ENCODE data around the gene CSNK1E. TPM values are rescaled to one million over a fixed set of nuclear protein-coding genes. Genes with fewer than 3 reads are reported as not detected.

CSNK1E gene
- total RNA-seq, 4 donors from 2014 or later = 67.9 to 102 (median 91.7) TPM

DNA sequence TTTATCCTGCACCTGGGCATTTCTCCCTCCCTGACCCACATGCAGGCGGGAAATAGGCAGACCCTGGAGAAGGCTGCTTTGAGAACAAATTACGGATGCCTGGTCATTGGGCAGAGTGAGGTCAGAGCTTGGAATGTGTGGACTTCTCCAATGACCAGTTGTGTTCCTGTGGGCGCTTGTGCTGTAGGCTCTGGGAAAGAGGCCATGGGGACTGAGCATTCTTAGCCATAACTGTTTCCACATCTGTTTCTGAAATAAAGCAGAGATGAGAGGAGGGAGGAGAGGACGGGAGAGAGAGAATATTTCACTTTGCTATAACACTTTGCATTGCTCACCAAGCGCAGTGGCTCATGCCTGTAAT is 33.2 kb downstream of the CSNK1E start:
- no peak overlapping the region for H3K4me3 ChIP-seq
- intact Hi-C loops (cut with DNase I) = no loop called here
- no peak for DNase-seq (ENCODE audit: extremely low spot score)
- H3K27me3 ChIP-seq = no peaks in the 10 kb centered on the region
- TF ChIP-seq CTCF (IDR thresholded peaks at IDR 0.05) = no peak
- TF ChIP-seq POLR2AphosphoS5 (IDR thresholded peaks at IDR 0.05) = peak; percentile 66 to 71
- 51% methylated on average over 5 of the region's 5 CpGs for WGBS
- H3K36me3 ChIP-seq = peaks cover 0 to 11% (median 7%) of the 10 kb centered on the region in 4 donors
- H3K4me1 ChIP-seq = peaks cover 9 to 34% (median 25%) of the 10 kb centered on the region in 4 donors
- H3K9me3 ChIP-seq = no peaks in the 10 kb centered on the region
- peak overlapping the region; percentile 50 to 76 (median 74) for H3K27ac ChIP-seq (replicated peaks in 1 of 4)

GRCh38 chr22:38282397-38282796 is 34.8 kb downstream of the CSNK1E start:
- Histone ChIP-seq H3K4me1 (peaks cover 9 to 36% (median 27%) of the 10 kb centered on the region in 4 donors), H3K27ac (replicated peaks in 1 of 4) (no peak overlapping the region), H3K27me3 (no peaks in the 10 kb centered on the region), H3K9me3 (no peaks in the 10 kb centered on the region), H3K4me3 (no peak overlapping the region), H3K36me3 (peaks cover 0 to 4% (median 0%) of the 10 kb centered on the region in 4 donors)
- TF ChIP-seq POLR2A (IDR thresholded peaks at IDR 0.05; ENCODE audit: low read depth) = no peak
- TF ChIP-seq CTCF (IDR thresholded peaks at IDR 0.05) = no peak
- TF ChIP-seq POLR2AphosphoS5 (IDR thresholded peaks at IDR 0.05) = no peak
- TF ChIP-seq EP300 (IDR thresholded peaks at IDR 0.05) = no peak
- intact Hi-C loops (cut with DNase I) = no loop called here
- WGBS = 83% methylated on average over 9 of the region's 9 CpGs
- no peak for DNase-seq (ENCODE audit: extremely low spot score)

DNA sequence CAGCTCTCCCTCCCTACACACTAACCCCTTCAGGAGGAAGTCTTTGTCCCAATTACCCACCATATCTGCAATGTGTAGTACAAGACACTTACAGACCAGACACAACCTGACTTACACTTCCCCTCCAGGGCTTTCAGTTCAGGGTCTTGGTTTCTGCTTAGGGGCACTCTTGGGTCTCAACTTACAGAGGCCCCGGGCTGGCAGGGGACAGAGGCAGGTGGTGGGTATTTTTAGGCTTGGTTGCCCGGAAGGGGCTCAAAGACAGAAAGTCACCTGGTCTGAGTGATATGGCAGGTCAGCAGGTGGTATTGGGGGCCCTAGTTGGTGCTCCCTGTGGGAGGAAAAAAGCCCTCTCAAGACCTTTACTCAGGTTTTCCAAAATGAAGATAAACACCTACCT is 41.1 kb downstream of the CSNK1E start:
- Histone ChIP-seq H3K4me1 (peaks cover 16 to 24% (median 24%) of the 10 kb centered on the region in 4 donors), H3K9me3 (no peaks in the 10 kb centered on the region), H3K27ac (replicated peaks in 1 of 4) (no peak overlapping the region), H3K36me3 (no peaks in the 10 kb centered on the region), H3K4me3 (no peak overlapping the region), H3K27me3 (no peaks in the 10 kb centered on the region)
- intact Hi-C loops (cut with DNase I) = no loop called here
- 88% methylated on average over 2 of the region's 2 CpGs for WGBS
- no peak for TF ChIP-seq POLR2AphosphoS5 (IDR thresholded peaks at IDR 0.05)
- TF ChIP-seq POLR2A (IDR thresholded peaks at IDR 0.05; ENCODE audit: low read depth) = no peak
- no peak for TF ChIP-seq EP300 (IDR thresholded peaks at IDR 0.05)
- DNase-seq (ENCODE audit: extremely low spot score) = no peak

GRCh38 chr22:38273135-38273826 is 44.0 kb downstream of the CSNK1E start:
- intact Hi-C loops (cut with DNase I) = loop anchor here (5.0 kb wide), 1 partner anchor 39 kb away; no protein-coding TSS in a partner anchor
- H3K4me1 ChIP-seq = peaks cover 43 to 53% (median 48%) of the 10 kb centered on the region in 4 donors

More at GRCh38 chr22:38273135-38273826, 44.0 kb downstream of the CSNK1E start:
- H3K4me3 ChIP-seq = peak overlapping the region; percentile 88 to 99 (median 98)
- no peak for TF ChIP-seq EP300 (IDR thresholded peaks at IDR 0.05)
- TF ChIP-seq POLR2AphosphoS5 (IDR thresholded peaks at IDR 0.05) = no peak
- no peak for TF ChIP-seq POLR2A (IDR thresholded peaks at IDR 0.05; ENCODE audit: low read depth)
- TF ChIP-seq CTCF (IDR thresholded peaks at IDR 0.05) = no peak
- H3K9me3 ChIP-seq = no peaks in the 10 kb centered on the region
- H3K27ac ChIP-seq (replicated peaks in 1 of 4) = peak overlapping the region; percentile 94 to 96 (median 94)
- H3K27me3 ChIP-seq = no peaks in the 10 kb centered on the region
- DNase-seq (ENCODE audit: extremely low spot score) = no peak
- H3K36me3 ChIP-seq = peaks cover 0 to 10% (median 0%) of the 10 kb centered on the region in 4 donors
- WGBS = 18% methylated on average over 14 of the region's 26 CpGs

Data from esophagus muscularis mucosa (tissue), 4 donors.